Endothelial cell (in vitro differentiated cells): ENCODE results near the gene ING3. TPM values are rescaled to one million over a fixed set of nuclear protein-coding genes. Genes with fewer than 3 reads are reported as not detected.
"Not testable (repeated sequence)": the region's sequence is repeated elsewhere in the genome, so short reads cannot be mapped to it uniquely, and the experiment has no call there.

Source experiments
- DNase-seq: peaks from one replicate; pipeline ENCODE4 v3.0.0; 2021; ENCODE audit warnings: low spot score
- H3K27ac Mint-ChIP-seq: one replicate; pipeline ENCODE4 v1.8.0; 2021; ENCODE audit warnings: mixed read lengths, inconsistent platforms; ENCODE audit not compliant: unreplicated experiment
- H3K27me3 Mint-ChIP-seq: one replicate; pipeline ENCODE4 v1.8.0; 2021; ENCODE audit warnings: mild to moderate bottlenecking, moderate library complexity, mixed read lengths, inconsistent platforms; ENCODE audit not compliant: unreplicated experiment
- H3K36me3 Mint-ChIP-seq: one replicate; pipeline ENCODE4 v1.8.0; 2021; ENCODE audit warnings: mild to moderate bottlenecking, low read depth, mixed read lengths, inconsistent platforms; ENCODE audit not compliant: unreplicated experiment
- H3K4me1 Mint-ChIP-seq: one replicate; pipeline ENCODE4 v1.8.0; 2021; ENCODE audit warnings: mild to moderate bottlenecking, mixed read lengths, inconsistent platforms; ENCODE audit not compliant: unreplicated experiment
- H3K4me3 Mint-ChIP-seq: one replicate; pipeline ENCODE4 v1.8.0; 2021; ENCODE audit warnings: mild to moderate bottlenecking, mixed read lengths, inconsistent platforms; ENCODE audit not compliant: unreplicated experiment
- H3K9me3 Mint-ChIP-seq: one replicate; pipeline ENCODE4 v1.8.0; 2021; ENCODE audit warnings: mixed read lengths, inconsistent platforms; ENCODE audit not compliant: unreplicated experiment
- CTCF ChIP-seq: fragments of 200-600 bp; sonication (generic); IDR thresholded peaks from one replicate; pipeline ENCODE4 v1.5.0; 2021; ENCODE audit warnings: antibody characterized with exemption; ENCODE audit not compliant: unreplicated experiment
- total RNA-seq: library from RNA; stranded (reverse); fragmentation: NEBNext Ultra II Directional; extraction: Animal tissue kit (Norgen Biotek cat#: 25700); gene quantifications from one replicate; pipeline ENCODE4 v1.2.1, GENCODE V29; 2021; ENCODE audit not compliant: unreplicated experiment

Gene ING3
- total RNA-seq, 1 donor from 2014 or later, result 15.6 TPM

- no peak for TF ChIP-seq CTCF
- no peaks in the 10 kb centered on the region for H3K9me3 Mint-ChIP-seq
- DNase-seq, result no peak
- H3K4me3 Mint-ChIP-seq, result no peak overlapping the region
- peaks cover 4% of the 10 kb centered on the region for H3K4me1 Mint-ChIP-seq
- H3K27me3 Mint-ChIP-seq, result no peaks in the 10 kb centered on the region
- no peak overlapping the region for H3K27ac Mint-ChIP-seq
- H3K36me3 Mint-ChIP-seq, result peaks cover 6% of the 10 kb centered on the region
These were observed 23.3 kb downstream of the ING3 start for GRCh38 chr7:120973849-120974248.

- H3K9me3 Mint-ChIP-seq, result no peaks in the 10 kb centered on the region
- H3K4me1 Mint-ChIP-seq, result peaks cover 9% of the 10 kb centered on the region
- H3K4me3 Mint-ChIP-seq, result no peak overlapping the region
- TF ChIP-seq CTCF, result no peak
- H3K27me3 Mint-ChIP-seq, result no peaks in the 10 kb centered on the region
- no peaks in the 10 kb centered on the region for H3K36me3 Mint-ChIP-seq
- H3K27ac Mint-ChIP-seq, result no peak overlapping the region
- no peak for DNase-seq
These were observed 29.4 kb downstream of the ING3 start for GRCh38 chr7:120979765-120980499.

GRCh38 chr7:120981117-120981516, 30.5 kb downstream of the ING3 start:
- DNase-seq, result no peak
- H3K27me3 Mint-ChIP-seq, result no peaks in the 10 kb centered on the region

GRCh38 chr7:120981888-120982615, 31.5 kb downstream of the ING3 start:
- no peak overlapping the region for H3K4me3 Mint-ChIP-seq

More at GRCh38 chr7:120981117-120981516, 30.5 kb downstream of the ING3 start:
- H3K9me3 Mint-ChIP-seq, result no peaks in the 10 kb centered on the region
- H3K27ac Mint-ChIP-seq, result no peak overlapping the region
- H3K4me3 Mint-ChIP-seq, result no peak overlapping the region
- TF ChIP-seq CTCF, result no peak
- no peaks in the 10 kb centered on the region for H3K36me3 Mint-ChIP-seq
- H3K4me1 Mint-ChIP-seq, result peaks cover 12% of the 10 kb centered on the region

GRCh38 chr7:120983592-120983991, 33.0 kb downstream of the ING3 start:
- H3K36me3 Mint-ChIP-seq, H3K27me3 Mint-ChIP-seq, H3K9me3 Mint-ChIP-seq, H3K4me3 Mint-ChIP-seq, H3K27ac Mint-ChIP-seq, H3K4me1 Mint-ChIP-seq, DNase-seq: not testable (repeated sequence)

More at GRCh38 chr7:120981888-120982615, 31.5 kb downstream of the ING3 start:
- no peak overlapping the region for H3K27ac Mint-ChIP-seq
- no peaks in the 10 kb centered on the region for H3K36me3 Mint-ChIP-seq
- no peaks in the 10 kb centered on the region for H3K9me3 Mint-ChIP-seq
- no peaks in the 10 kb centered on the region for H3K27me3 Mint-ChIP-seq
- H3K4me1 Mint-ChIP-seq, result peaks cover 8% of the 10 kb centered on the region
- TF ChIP-seq CTCF, result no peak
- no peak for DNase-seq
